Left renal cortex interstitium (tissue), 4 donors: Measurements from ENCODE around the gene IGFL4. TPM values are rescaled to one million over a fixed set of nuclear protein-coding genes. Genes with fewer than 3 reads are reported as not detected.

Source experiments
- DNase-seq, 4 donors: peaks; one replicate each; pipeline ENCODE4 v3.0.0-alpha.2; 2013; ENCODE audit warnings: low read depth in 4 of 4, low spot score in 2 of 4, missing footprints in 1 of 4
- polyA plus RNA-seq, 4 donors: library from polyadenylated mRNA; unstranded; fragments of 120-200 nt; gene quantifications; one replicate each; pipeline ENCODE4 v1.2.1, GENCODE V29; 2013; ENCODE audit not compliant: insufficient read length in 4 of 4

IGFL4 gene
- under 1 TPM in 3 of 4 donors, not detected in 1; 0.28 to 0.87 (median 0.61) TPM for polyA plus RNA-seq

- DNase-seq = no peak
Observed at GRCh38 chr19:46040952-46041500, at the start of gene IGFL4. Gene IGFL4, minus strand, starts transcription at chr19:46041002. Its CDS starts 40 bp downstream, at chr19:46040962.

GRCh38 chr19:46090444-46090843, 49.6 kb upstream of the IGFL4 start:
- no peak for DNase-seq

GRCh38 chr19:46089432-46089831, 48.6 kb upstream of the IGFL4 start:
- DNase-seq = no peak

GRCh38 chr19:46088101-46088500, 47.3 kb upstream of the IGFL4 start:
- no peak for DNase-seq

GRCh38 chr19:46085888-46086287, 45.1 kb upstream of the IGFL4 start:
- no peak for DNase-seq

GRCh38 chr19:46082728-46083050, 41.9 kb upstream of the IGFL4 start:
- DNase-seq = no peak

GRCh38 chr19:46081928-46082727, 41.3 kb upstream of the IGFL4 start:
- peak in 1 of 4 donors; percentile 7 for DNase-seq

GRCh38 chr19:46080561-46080960, 39.8 kb upstream of the IGFL4 start:
- DNase-seq = no peak

- no peak for DNase-seq
Observed at GRCh38 chr19:46079576-46079975, 38.8 kb upstream of the IGFL4 start.

GRCh38 chr19:46078573-46079332, 38.0 kb upstream of the IGFL4 start:
- DNase-seq = peak in 3 of 4 donors; percentile 24 to 28 (median 28)

- no peak for DNase-seq
Observed at GRCh38 chr19:46077815-46078167, 37.0 kb upstream of the IGFL4 start.

GRCh38 chr19:46076951-46077814, 36.4 kb upstream of the IGFL4 start:
- DNase-seq = peak; percentile 27 to 69 (median 49)

- DNase-seq = no peak
Observed at GRCh38 chr19:46076031-46076880, 35.5 kb upstream of the IGFL4 start.

- no peak for DNase-seq
Observed at GRCh38 chr19:46073268-46073922, 32.6 kb upstream of the IGFL4 start.

- DNase-seq = no peak
Observed at GRCh38 chr19:46069806-46070341, 29.1 kb upstream of the IGFL4 start.

- no peak for DNase-seq
Observed at GRCh38 chr19:46068345-46069258, 27.8 kb upstream of the IGFL4 start.

- DNase-seq = no peak
Observed at GRCh38 chr19:46067691-46068090, 26.9 kb upstream of the IGFL4 start.

GRCh38 chr19:46066471-46066870, 25.7 kb upstream of the IGFL4 start:
- DNase-seq = no peak
